Brain microvascular endothelial cell (primary cell): ENCODE results near the gene CEBPG.

Source experiments
- DNase-seq: peaks from one replicate; pipeline ENCODE4 v3.0.0-alpha.2; 2020
- H3K27ac ChIP-seq: fragments of 250-450 bp; sonication (Bioruptor Pico); 2 replicates; pipeline ENCODE4 v1.5.1; 2020; ENCODE audit warnings: mild to moderate bottlenecking, moderate library complexity
- H3K27me3 ChIP-seq: fragments of 250-450 bp; sonication (Bioruptor Pico); replicated peaks from 2 replicates; pipeline ENCODE4 v1.5.1; 2020; ENCODE audit warnings: mild to moderate bottlenecking
- H3K36me3 ChIP-seq: fragments of 250-450 bp; sonication (Bioruptor Pico); replicated peaks from 2 replicates; pipeline ENCODE4 v1.5.1; 2020; ENCODE audit warnings: mild to moderate bottlenecking
- H3K4me3 ChIP-seq: 2 replicates; pipeline ENCODE4 v1.5.1; 2011; ENCODE audit warnings: low read depth, mild to moderate bottlenecking, control low read depth, low read length, moderate library complexity
- CTCF ChIP-seq: IDR thresholded peaks from 2 replicates; pipeline ENCODE4 v1.5.1; 2011; ENCODE audit warnings: low read depth, mild to moderate bottlenecking, moderate library complexity, low read length, control low read depth, inconsistent platforms; ENCODE audit errors: missing control alignments
- in situ Hi-C: cut with HindIII; loops from 2 replicates; pipeline ENCODE4 v1.10.0; 2017; ENCODE audit warnings: low sequenced_read_pairs, low pct_ligation_motif_present

Gene CEBPG

GRCh38 chr19:33357556-33357955 lies 16.0 kb upstream of the CEBPG start:
- in situ Hi-C loops: no loop called here
- DNase-seq: no peak
- H3K27me3 ChIP-seq: peaks cover 2% of the 10 kb centered on the region
- H3K4me3 ChIP-seq: no peak overlapping the region
- H3K36me3 ChIP-seq: no peaks in the 10 kb centered on the region
- TF ChIP-seq CTCF: no peak
- no peak overlapping the region for H3K27ac ChIP-seq

GRCh38 chr19:33358408-33358807 lies 15.1 kb upstream of the CEBPG start:
- in situ Hi-C loops: no loop called here
- no peak overlapping the region for H3K4me3 ChIP-seq
- H3K36me3 ChIP-seq: no peaks in the 10 kb centered on the region
- peaks cover 2% of the 10 kb centered on the region for H3K27me3 ChIP-seq
- no peak for TF ChIP-seq CTCF
- H3K27ac ChIP-seq: no peak overlapping the region
- DNase-seq: no peak

GRCh38 chr19:33359581-33359980 lies 13.9 kb upstream of the CEBPG start:
- H3K36me3 ChIP-seq: no peaks in the 10 kb centered on the region
- H3K4me3 ChIP-seq: no peak overlapping the region
- in situ Hi-C loops: no loop called here
- no peak for DNase-seq
- H3K27me3 ChIP-seq: peaks cover 2% of the 10 kb centered on the region
- no peak overlapping the region for H3K27ac ChIP-seq
- no peak for TF ChIP-seq CTCF

- in situ Hi-C loops: no loop called here
Measured at GRCh38 chr19:33362508-33363228, 10.8 kb upstream of the CEBPG start.

GRCh38 chr19:33363476-33363875 lies 10.0 kb upstream of the CEBPG start:
- Histone ChIP-seq H3K36me3 (no peaks in the 10 kb centered on the region), H3K27ac (no peak overlapping the region), H3K4me3 (no peak overlapping the region), H3K27me3 (peaks cover 2% of the 10 kb centered on the region)
- in situ Hi-C loops: no loop called here
- no peak for DNase-seq
- TF ChIP-seq CTCF: no peak

More at GRCh38 chr19:33362508-33363228, 10.8 kb upstream of the CEBPG start:
- DNase-seq: no peak
- H3K27ac ChIP-seq: no peak overlapping the region
- H3K36me3 ChIP-seq: no peaks in the 10 kb centered on the region
- H3K4me3 ChIP-seq: no peak overlapping the region
- no peak for TF ChIP-seq CTCF
- H3K27me3 ChIP-seq: peaks cover 2% of the 10 kb centered on the region

GRCh38 chr19:33365691-33366090 lies 7.8 kb upstream of the CEBPG start:
- Histone ChIP-seq H3K27ac (no peak overlapping the region), H3K27me3 (peaks cover 2% of the 10 kb centered on the region), H3K4me3 (no peak overlapping the region), H3K36me3 (no peaks in the 10 kb centered on the region)
- in situ Hi-C loops: no loop called here
- no peak for TF ChIP-seq CTCF
- DNase-seq: no peak
